Body of pancreas (tissue), 4 donors: ENCODE measurements around the gene CIDEC. TPM values are rescaled to one million over a fixed set of nuclear protein-coding genes. Genes with fewer than 3 reads are reported as not detected.
"Not testable (repeated sequence)": the region's sequence is repeated elsewhere in the genome, so short reads cannot be mapped to it uniquely, and the experiment has no call there.

Source experiments
- ATAC-seq: fragments of 150-250 bp; one replicate; pipeline ENCODE4 v1.9.1; 2016
- DNase-seq, 4 donors: peaks; one replicate each; pipeline ENCODE4 v3.0.0-alpha.2; 2019
- H3K27ac ChIP-seq, 4 donors: fragments of 200-600 bp; sonication (generic); 1 replicate in 3 of 4; 2 replicates in 1 of 4; pipeline versions ENCODE4 v1.5.1 to v1.6.1; 2016 to 2019; ENCODE audit warnings: mild to moderate bottlenecking in 1 of 4, mixed read lengths in 1 of 4, moderate library complexity in 1 of 4
- H3K27me3 ChIP-seq, 2 donors: fragments of 200-600 bp; sonication (generic); one replicate each; pipeline ENCODE4 v1.6.0; 2016; ENCODE audit warnings: mild to moderate bottlenecking in 1 of 2
- H3K36me3 ChIP-seq, 2 donors: fragments of 200-600 bp; sonication (generic); replicated peaks in 1 of 2; 2 replicates each; pipeline ENCODE4 v1.5.1; 2016; ENCODE audit warnings: low read depth in 2 of 2; ENCODE audit not compliant: insufficient read depth in 1 of 2
- H3K4me1 ChIP-seq: fragments of 200-600 bp; sonication (generic); one replicate; pipeline ENCODE4 v1.6.0; 2016
- H3K4me3 ChIP-seq, 2 donors: fragments of 200-600 bp; sonication (generic); 1 replicate in 1 of 2; 2 replicates in 1 of 2; pipeline ENCODE4 v1.5.1; 2016 to 2019
- H3K9me3 ChIP-seq, 3 donors: fragments of 200-600 bp; sonication (generic); 1 replicate in 2 of 3; 2 replicates in 1 of 3; pipeline ENCODE4 v1.5.1; 2016
- CTCF ChIP-seq, 7 experiments: fragments of 450-650 bp in 4 of 7; fragments of 200-600 bp in 3 of 7; sonication (generic) in 3 of 7; IDR thresholded peaks; one replicate each; pipeline ENCODE4 v1.5.1; 2016 to 2019; ENCODE audit warnings: antibody characterized with exemption in 7 of 7
- POLR2A ChIP-seq, 3 donors: fragments of 450-650 bp; IDR thresholded peaks; one replicate each; pipeline ENCODE4 v1.6.1; 2016; ENCODE audit warnings: antibody characterized with exemption in 3 of 3, mild to moderate bottlenecking in 2 of 3
- WGBS, 2 donors: methylation state at CpG; one replicate each; pipeline ENCODE4 v1.1.5; 2017; 5-methylcytosine and 5-hydroxymethylcytosine counted together
- intact Hi-C: fragments of 100-400 bp; cut with DNase I; formaldehyde crosslinking; loops from one replicate; pipeline ENCODE4 v1.15.1; 2023
- total RNA-seq, 2 donors: library from RNA; depleted of rRNA; stranded (reverse); fragments of >200 nt; gene quantifications; one replicate each; pipeline ENCODE4 v1.1.0, GENCODE V29; 2016

Gene CIDEC
- total RNA-seq, 2 donors from 2014 or later: 6.5 to 134 TPM

GRCh38 chr3:9848860-9849259, 31.2 kb downstream of the CIDEC start:
- H3K4me3 ChIP-seq, H3K4me1 ChIP-seq, H3K27me3 ChIP-seq, H3K9me3 ChIP-seq, H3K27ac ChIP-seq, DNase-seq, intact Hi-C loops, ATAC-seq, H3K36me3 ChIP-seq: not testable (repeated sequence)
- 15 to 19% methylated on average over 4 of the region's 4 CpGs for WGBS, 2 donors
- peak; percentile 33 to 62 (median 60) for TF ChIP-seq CTCF (IDR thresholded peaks at IDR 0.05)

GRCh38 chr3:9847870-9848269, 32.2 kb downstream of the CIDEC start:
- not testable (repeated sequence) for H3K27ac ChIP-seq

GRCh38 chr3:9846931-9847488, 33.0 kb downstream of the CIDEC start:
- intact Hi-C loops: no loop called here
- Histone ChIP-seq H3K27me3 (no peaks in the 10 kb centered on the region), H3K4me1 (peaks cover 20% of the 10 kb centered on the region), H3K36me3 (no peaks in the 10 kb centered on the region), H3K9me3 (no peaks in the 10 kb centered on the region), H3K4me3 (no peak overlapping the region), H3K27ac (no peak overlapping the region)
- TF ChIP-seq CTCF (IDR thresholded peaks at IDR 0.05): no peak
- no peak for TF ChIP-seq POLR2A (IDR thresholded peaks at IDR 0.05)
- DNase-seq (no peak), ATAC-seq (no peak)
- WGBS, 2 donors: 86 to 92% methylated on average over 5 to 6 of the region's 6 CpGs

More at GRCh38 chr3:9847870-9848269, 32.2 kb downstream of the CIDEC start:
- WGBS, 2 donors: 32 to 45% methylated on average over 9 of the region's 9 CpGs
- ATAC-seq, H3K27me3 ChIP-seq, H3K9me3 ChIP-seq, DNase-seq, intact Hi-C loops, H3K4me3 ChIP-seq, H3K36me3 ChIP-seq: not testable (repeated sequence)
- peaks cover 15% of the 10 kb centered on the region for H3K4me1 ChIP-seq

GRCh38 chr3:9846231-9846630, 33.8 kb downstream of the CIDEC start:
- 74 to 83% methylated on average over 5 to 6 of the region's 6 CpGs for WGBS, 2 donors
- intact Hi-C loops: no loop called here
- ATAC-seq: no peak

More at GRCh38 chr3:9846231-9846630, 33.8 kb downstream of the CIDEC start:
- Histone ChIP-seq H3K9me3 (no peaks in the 10 kb centered on the region), H3K27ac (no peak overlapping the region), H3K27me3 (no peaks in the 10 kb centered on the region), H3K4me3 (no peak overlapping the region), H3K36me3 (no peaks in the 10 kb centered on the region), H3K4me1 (peaks cover 20% of the 10 kb centered on the region)
- DNase-seq: no peak
- TF ChIP-seq POLR2A (IDR thresholded peaks at IDR 0.05) (no peak), CTCF (IDR thresholded peaks at IDR 0.05) (no peak)
